Right atrium auricular region (tissue), 2 donors: ENCODE results near the gene UBN1. TPM values are rescaled to one million over a fixed set of nuclear protein-coding genes. Genes with fewer than 3 reads are reported as not detected.

Source experiments
- DNase-seq: peaks from one replicate; pipeline ENCODE4 v3.0.0-alpha.2; 2019; ENCODE audit warnings: low spot score
- H3K27ac ChIP-seq, 2 donors: fragments of 200-600 bp; sonication (generic); 1 replicate in 1 of 2; 2 replicates in 1 of 2; pipeline ENCODE4 v1.5.1; 2016 to 2019
- H3K27me3 ChIP-seq, 2 donors: fragments of 200-600 bp; sonication (generic); one replicate each; pipeline versions ENCODE4 v1.5.1 to v1.6.0; 2017 to 2019
- H3K36me3 ChIP-seq: fragments of 200-600 bp; sonication (generic); one replicate; pipeline ENCODE4 v1.5.1; 2016
- H3K4me1 ChIP-seq, 2 donors: fragments of 200-600 bp; sonication (generic); one replicate each; pipeline versions ENCODE4 v1.5.1 to v1.6.0; 2017 to 2019
- H3K4me3 ChIP-seq, 2 donors: fragments of 200-600 bp; sonication (generic); 1 replicate in 1 of 2; 2 replicates in 1 of 2; pipeline ENCODE4 v1.5.1; 2017 to 2019; ENCODE audit warnings: mild to moderate bottlenecking in 1 of 2, moderate library complexity in 1 of 2
- H3K9me3 ChIP-seq, 2 donors: fragments of 200-600 bp; sonication (generic); one replicate each; pipeline ENCODE4 v1.5.1; 2019
- CTCF ChIP-seq, 2 donors: fragments of 200-600 bp; sonication (generic); IDR thresholded peaks; one replicate each; pipeline ENCODE4 v1.5.1; 2019; ENCODE audit warnings: antibody characterized with exemption in 2 of 2
- total RNA-seq, 2 donors: library from RNA; depleted of rRNA; stranded (reverse); fragments of >200 nt; gene quantifications; one replicate each; pipeline ENCODE4 v1.1.0, GENCODE V29; 2016

UBN1 gene
- total RNA-seq, 2 donors from 2014 or later = 26.1 to 29.7 TPM

GRCh38 chr16:4855371-4855770 is 8.1 kb downstream of the UBN1 start:
- Histone ChIP-seq H3K9me3 (no peaks in the 10 kb centered on the region), H3K36me3 (peaks cover 62% of the 10 kb centered on the region), H3K27me3 (no peaks in the 10 kb centered on the region), H3K27ac (no peak overlapping the region), H3K4me1 (peaks cover 0 to 39% of the 10 kb centered on the region in 2 donors), H3K4me3 (no peak overlapping the region)
- no peak for DNase-seq
- TF ChIP-seq CTCF (IDR thresholded peaks at IDR 0.05) = no peak

GRCh38 chr16:4855804-4856203 is 8.5 kb downstream of the UBN1 start:
- H3K27ac ChIP-seq = no peak overlapping the region
- H3K9me3 ChIP-seq = no peaks in the 10 kb centered on the region
- H3K36me3 ChIP-seq = peaks cover 67% of the 10 kb centered on the region
- H3K27me3 ChIP-seq = no peaks in the 10 kb centered on the region
- no peak for DNase-seq
- no peak overlapping the region for H3K4me3 ChIP-seq
- peaks cover 0 to 39% of the 10 kb centered on the region in 2 donors for H3K4me1 ChIP-seq
- TF ChIP-seq CTCF (IDR thresholded peaks at IDR 0.05) = no peak

DNA sequence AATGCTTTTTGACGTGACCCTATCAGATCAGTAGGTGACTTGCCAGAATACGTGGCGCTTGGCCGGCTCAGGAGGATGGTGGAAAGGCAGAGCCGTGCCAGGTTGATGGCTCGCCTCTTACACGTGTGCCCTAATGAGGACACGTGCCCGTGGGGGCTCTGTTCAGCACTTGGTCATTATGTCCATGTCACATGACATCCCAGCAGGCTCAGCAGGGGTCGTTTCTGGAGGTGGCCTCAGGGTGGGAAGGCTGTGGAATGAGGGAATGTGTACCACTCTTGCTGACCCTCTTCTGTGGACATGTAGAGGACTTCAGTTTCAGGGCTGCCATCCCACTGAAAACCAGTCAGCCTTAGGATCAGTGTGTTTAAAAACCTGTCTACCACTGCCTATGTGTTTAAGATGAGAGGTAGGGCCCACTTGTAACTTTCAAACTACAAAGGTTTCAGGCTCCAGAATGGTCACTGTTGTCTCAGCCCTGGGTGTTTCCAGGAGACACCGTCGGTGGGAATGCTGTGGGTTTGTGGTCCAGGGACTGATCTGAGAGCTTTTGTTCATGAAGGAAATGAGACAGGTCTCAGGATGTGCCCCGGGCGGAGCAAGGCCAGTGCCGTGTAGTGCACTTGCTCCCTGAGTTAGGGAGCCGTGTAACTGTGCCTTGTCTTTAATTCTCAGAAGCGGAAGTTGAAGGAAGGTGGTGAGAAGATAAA is 12.1 kb downstream of the UBN1 start:
- TF ChIP-seq CTCF (IDR thresholded peaks at IDR 0.05) = no peak
- H3K9me3 ChIP-seq = no peaks in the 10 kb centered on the region
- H3K36me3 ChIP-seq = peaks cover 70% of the 10 kb centered on the region
- H3K27me3 ChIP-seq = no peaks in the 10 kb centered on the region
- H3K27ac ChIP-seq = peak overlapping the region; percentile 73 to 74
- H3K4me3 ChIP-seq = no peak overlapping the region
- DNase-seq = no peak
- peaks cover 0 to 37% of the 10 kb centered on the region in 2 donors for H3K4me1 ChIP-seq

- peaks cover 66% of the 10 kb centered on the region for H3K36me3 ChIP-seq
- H3K4me3 ChIP-seq = no peak overlapping the region
- DNase-seq = no peak
- peaks cover 0 to 41% of the 10 kb centered on the region in 2 donors for H3K4me1 ChIP-seq
- peak overlapping the region; percentile 73 to 74 for H3K27ac ChIP-seq
- no peaks in the 10 kb centered on the region for H3K9me3 ChIP-seq
- no peaks in the 10 kb centered on the region for H3K27me3 ChIP-seq
- no peak for TF ChIP-seq CTCF (IDR thresholded peaks at IDR 0.05)
Measured at GRCh38 chr16:4859900-4860255, 12.6 kb downstream of the UBN1 start.

- H3K9me3 ChIP-seq = no peaks in the 10 kb centered on the region
- H3K27ac ChIP-seq = peak overlapping the region; percentile 73 to 74
- no peaks in the 10 kb centered on the region for H3K27me3 ChIP-seq
- TF ChIP-seq CTCF (IDR thresholded peaks at IDR 0.05) = no peak
- peaks cover 56% of the 10 kb centered on the region for H3K36me3 ChIP-seq
- H3K4me3 ChIP-seq = no peak overlapping the region
- peaks cover 0 to 44% of the 10 kb centered on the region in 2 donors for H3K4me1 ChIP-seq
- no peak for DNase-seq
Measured at GRCh38 chr16:4860727-4861342, 13.6 kb downstream of the UBN1 start.
